Spleen (tissue), 7 donors: ENCODE results near the gene ARL5A.

Source experiments
- CTCF ChIP-seq, 11 experiments: fragments of 200-600 bp in 7 of 11; fragments of 450-650 bp in 4 of 11; sonication (generic) in 4 of 11; IDR thresholded peaks in 8 of 11; conservative IDR thresholded peaks in 3 of 11; 1 replicate in 7 of 11; 2 replicates in 4 of 11; pipeline versions ENCODE4 v1.4.0 to v1.8.0; 2016 to 2021; ENCODE audit warnings: antibody characterized with exemption in 11 of 11, inconsistent platforms in 4 of 11, mild to moderate bottlenecking in 1 of 11
- POLR2A ChIP-seq, 3 donors: fragments of 450-650 bp; IDR thresholded peaks; one replicate each; pipeline ENCODE4 v1.5.1; 2017; ENCODE audit warnings: antibody characterized with exemption in 3 of 3, mild to moderate bottlenecking in 1 of 3
- donor health status: DM: no; HTN: no; CAD: no; lungs with moderate emphysema.
- donor health status: DM: no; HTN: no; CAD: no.
- donor health status: DM: no; HTN: no; CAD: no.

- TF ChIP-seq CTCF (IDR thresholded peaks at IDR 0.05 in 8 of 11, conservative IDR thresholded peaks at IDR 0.05 in 3 of 11) (no peak), POLR2A (IDR thresholded peaks at IDR 0.05) (no peak)
Measured at GRCh38 chr2:151843691-151844061, 15.5 kb upstream of the ARL5A start.
